Neural progenitor cell (in vitro differentiated cells): ENCODE results near the gene WDR37.

Source experiments
- CTCF ChIP-seq: fragments of 200-600 bp; sonication (generic); IDR thresholded peaks from 2 replicates; pipeline ENCODE4 v1.5.1; 2017; ENCODE audit warnings: antibody characterized with exemption, mild to moderate bottlenecking
- EZH2 ChIP-seq: fragments of 200-600 bp; sonication (generic); IDR thresholded peaks from 2 replicates; pipeline ENCODE4 v1.6.1; 2017; ENCODE audit warnings: antibody characterized with exemption, mild to moderate bottlenecking, moderate library complexity

GRCh38 chr10:1147810-1148209, 91.6 kb downstream of the WDR37 start:
- TF ChIP-seq CTCF (no peak), EZH2 (no peak)
